ENCODE measurements around the gene CCL19.

The CCL19 gene

GRCh38 chr9:34658461-34658860, 32.6 kb downstream of the CCL19 start:
- H3K27ac ChIP-seq = no peak overlapping the region
- TF ChIP-seq ZFX (IDR thresholded peaks at IDR 0.05) (no peak), CTCF (conservative IDR thresholded peaks at IDR 0.05) (no peak)

- TF ChIP-seq CTCF (conservative IDR thresholded peaks at IDR 0.05) = no peak
- TF ChIP-seq ZFX (IDR thresholded peaks at IDR 0.05) = no peak
- H3K27ac ChIP-seq = no peak overlapping the region
Measured at GRCh38 chr9:34656992-34657391, 34.1 kb downstream of the CCL19 start.

- no peak overlapping the region for H3K27ac ChIP-seq
- TF ChIP-seq ZFX (IDR thresholded peaks at IDR 0.05) (no peak), CTCF (conservative IDR thresholded peaks at IDR 0.05) (no peak)
Measured at GRCh38 chr9:34655394-34655793, 35.7 kb downstream of the CCL19 start.

GRCh38 chr9:34654323-34655051, 36.6 kb downstream of the CCL19 start:
- no peak overlapping the region for H3K27ac ChIP-seq
- TF ChIP-seq ZFX (IDR thresholded peaks at IDR 0.05) = no peak
- no peak for TF ChIP-seq CTCF (conservative IDR thresholded peaks at IDR 0.05)

- TF ChIP-seq ZFX (IDR thresholded peaks at IDR 0.05) (no peak), CTCF (conservative IDR thresholded peaks at IDR 0.05) (no peak)
- H3K27ac ChIP-seq = peak overlapping the region; percentile 71
Measured at GRCh38 chr9:34653151-34654072, 37.7 kb downstream of the CCL19 start.

GRCh38 chr9:34652602-34653000, 38.5 kb downstream of the CCL19 start:
- TF ChIP-seq ZFX (IDR thresholded peaks at IDR 0.05) (no peak), CTCF (conservative IDR thresholded peaks at IDR 0.05) (no peak)
- H3K27ac ChIP-seq = peak overlapping the region; percentile 71
